ENCODE results near the gene SRSF11.
A peak's percentile ranks its signal among the peaks of the same experiment; 100 is the strongest.

The SRSF11 gene

GRCh38 chr1:70220015-70220414 lies 1.2 kb upstream of the SRSF11 start:
- DNase-seq (ENCODE audit: insufficient read length, low spot score) (no peak), FAIRE-seq (no peak)
- TF ChIP-seq SPI1 (IDR thresholded peaks at IDR 0.05; ENCODE audit: low read depth, low read length) (peak; percentile 82), TAF1 (IDR thresholded peaks at IDR 0.05; ENCODE audit: low read depth, low read length) (no peak)

- TF ChIP-seq POLR2AphosphoS5 (IDR thresholded peaks at IDR 0.05; ENCODE audit: low read depth, low read length) (no peak), POU2F2 (IDR thresholded peaks at IDR 0.05; ENCODE audit: low read depth, low read length) (no peak), PAX5 (IDR thresholded peaks at IDR 0.05; ENCODE audit: insufficient read depth, low read length, severe bottlenecking) (no peak), POLR2A (IDR thresholded peaks at IDR 0.05; ENCODE audit: low read depth, low read length) (no peak), SPI1 (IDR thresholded peaks at IDR 0.05; ENCODE audit: low read depth, low read length) (no peak), TAF1 (IDR thresholded peaks at IDR 0.05; ENCODE audit: low read depth, low read length) (no peak)
- FAIRE-seq (no peak), DNase-seq (ENCODE audit: insufficient read length, low spot score) (no peak)
These were observed 503 bp upstream of the SRSF11 start for GRCh38 chr1:70220517-70221237.

- FAIRE-seq (no peak), DNase-seq (ENCODE audit: insufficient read length, low spot score) (no peak)
- TF ChIP-seq PAX5 (IDR thresholded peaks at IDR 0.05; ENCODE audit: insufficient read depth, low read length, severe bottlenecking) = no peak
These were observed 1.6 kb downstream of the SRSF11 start for GRCh38 chr1:70222716-70223235.

GRCh38 chr1:70224954-70225353 lies 3.8 kb downstream of the SRSF11 start:
- DNase-seq (ENCODE audit: insufficient read length, low spot score) (no peak), FAIRE-seq (no peak)
- TF ChIP-seq SPI1 (IDR thresholded peaks at IDR 0.05; ENCODE audit: low read depth, low read length) (no peak), POU2F2 (IDR thresholded peaks at IDR 0.05; ENCODE audit: low read depth, low read length) (no peak), TAF1 (IDR thresholded peaks at IDR 0.05; ENCODE audit: low read depth, low read length) (no peak), POLR2AphosphoS5 (IDR thresholded peaks at IDR 0.05; ENCODE audit: low read depth, low read length) (no peak), POLR2A (IDR thresholded peaks at IDR 0.05; ENCODE audit: low read depth, low read length) (no peak), PAX5 (IDR thresholded peaks at IDR 0.05; ENCODE audit: insufficient read depth, low read length, severe bottlenecking) (no peak)

- peak; percentile 60 for FAIRE-seq
- DNase-seq (ENCODE audit: insufficient read length, low spot score) = no peak
- TF ChIP-seq SPI1 (IDR thresholded peaks at IDR 0.05; ENCODE audit: low read depth, low read length) = no peak
- TF ChIP-seq POLR2A (IDR thresholded peaks at IDR 0.05; ENCODE audit: low read depth, low read length) = no peak
- no peak for TF ChIP-seq POLR2AphosphoS5 (IDR thresholded peaks at IDR 0.05; ENCODE audit: low read depth, low read length)
- no peak for TF ChIP-seq POU2F2 (IDR thresholded peaks at IDR 0.05; ENCODE audit: low read depth, low read length)
- no peak for TF ChIP-seq TAF1 (IDR thresholded peaks at IDR 0.05; ENCODE audit: low read depth, low read length)
- no peak for TF ChIP-seq PAX5 (IDR thresholded peaks at IDR 0.05; ENCODE audit: insufficient read depth, low read length, severe bottlenecking)
These were observed 6.3 kb downstream of the SRSF11 start for GRCh38 chr1:70227439-70227838.

GRCh38 chr1:70228670-70229069 lies 7.5 kb downstream of the SRSF11 start:
- DNase-seq (ENCODE audit: insufficient read length, low spot score) (no peak), FAIRE-seq (no peak)
- TF ChIP-seq POLR2AphosphoS5 (IDR thresholded peaks at IDR 0.05; ENCODE audit: low read depth, low read length) (no peak), SPI1 (IDR thresholded peaks at IDR 0.05; ENCODE audit: low read depth, low read length) (no peak), TAF1 (IDR thresholded peaks at IDR 0.05; ENCODE audit: low read depth, low read length) (no peak), PAX5 (IDR thresholded peaks at IDR 0.05; ENCODE audit: insufficient read depth, low read length, severe bottlenecking) (no peak), POU2F2 (IDR thresholded peaks at IDR 0.05; ENCODE audit: low read depth, low read length) (no peak), POLR2A (IDR thresholded peaks at IDR 0.05; ENCODE audit: low read depth, low read length) (no peak)

GRCh38 chr1:70231475-70231874 lies 10.3 kb downstream of the SRSF11 start:
- no peak for DNase-seq (ENCODE audit: insufficient read length, low spot score)
- no peak for TF ChIP-seq SPI1 (IDR thresholded peaks at IDR 0.05; ENCODE audit: low read depth, low read length)
- TF ChIP-seq POLR2AphosphoS5 (IDR thresholded peaks at IDR 0.05; ENCODE audit: low read depth, low read length) = no peak
- TF ChIP-seq POU2F2 (IDR thresholded peaks at IDR 0.05; ENCODE audit: low read depth, low read length) = no peak
- no peak for TF ChIP-seq TAF1 (IDR thresholded peaks at IDR 0.05; ENCODE audit: low read depth, low read length)
- TF ChIP-seq POLR2A (IDR thresholded peaks at IDR 0.05; ENCODE audit: low read depth, low read length) = no peak
- TF ChIP-seq PAX5 (IDR thresholded peaks at IDR 0.05; ENCODE audit: insufficient read depth, low read length, severe bottlenecking) = no peak
- no peak for FAIRE-seq

- FAIRE-seq = no peak
- no peak for DNase-seq (ENCODE audit: insufficient read length, low spot score)
- TF ChIP-seq POLR2AphosphoS5 (IDR thresholded peaks at IDR 0.05; ENCODE audit: low read depth, low read length) (no peak), POU2F2 (IDR thresholded peaks at IDR 0.05; ENCODE audit: low read depth, low read length) (no peak), TAF1 (IDR thresholded peaks at IDR 0.05; ENCODE audit: low read depth, low read length) (no peak), SPI1 (IDR thresholded peaks at IDR 0.05; ENCODE audit: low read depth, low read length) (no peak), POLR2A (IDR thresholded peaks at IDR 0.05; ENCODE audit: low read depth, low read length) (no peak), PAX5 (IDR thresholded peaks at IDR 0.05; ENCODE audit: insufficient read depth, low read length, severe bottlenecking) (no peak)
These were observed 13.6 kb downstream of the SRSF11 start for GRCh38 chr1:70234733-70235132.

GRCh38 chr1:70239940-70240339 lies 18.8 kb downstream of the SRSF11 start:
- FAIRE-seq (no peak), DNase-seq (ENCODE audit: insufficient read length, low spot score) (no peak)
- TF ChIP-seq TAF1 (IDR thresholded peaks at IDR 0.05; ENCODE audit: low read depth, low read length) (no peak), POLR2AphosphoS5 (IDR thresholded peaks at IDR 0.05; ENCODE audit: low read depth, low read length) (no peak), POU2F2 (IDR thresholded peaks at IDR 0.05; ENCODE audit: low read depth, low read length) (no peak), PAX5 (IDR thresholded peaks at IDR 0.05; ENCODE audit: insufficient read depth, low read length, severe bottlenecking) (no peak), POLR2A (IDR thresholded peaks at IDR 0.05; ENCODE audit: low read depth, low read length) (no peak), SPI1 (IDR thresholded peaks at IDR 0.05; ENCODE audit: low read depth, low read length) (no peak)

- TF ChIP-seq POU2F2 (IDR thresholded peaks at IDR 0.05; ENCODE audit: low read depth, low read length) (no peak), SPI1 (IDR thresholded peaks at IDR 0.05; ENCODE audit: low read depth, low read length) (no peak), POLR2A (IDR thresholded peaks at IDR 0.05; ENCODE audit: low read depth, low read length) (no peak)
- FAIRE-seq (no peak), DNase-seq (ENCODE audit: insufficient read length, low spot score) (no peak)
These were observed 25.9 kb downstream of the SRSF11 start for GRCh38 chr1:70247122-70247521.
